Stimulated activated CD8-positive, alpha-beta memory T cell treated with anti-CD3 and anti-CD28 coated beads, Interleukin-12 subunit alpha, Interleukin-12 subunit beta, amount 100 ng/mL, for 24 hours (primary cell): ENCODE results near the gene UBA1.
"Not testable (repeated sequence)": the region's sequence is repeated elsewhere in the genome, so short reads cannot be mapped to it uniquely, and the experiment has no call there.

Source experiments
- DNase-seq: peaks from one replicate; pipeline ENCODE4 v3.0.0-alpha.2; 2020; ENCODE audit errors: extremely low read depth

Gene UBA1

GRCh38 chrX:47229427-47229826 is 35.8 kb downstream of the UBA1 start:
- DNase-seq: no peak

GRCh38 chrX:47230136-47230868 is 36.7 kb downstream of the UBA1 start:
- no peak for DNase-seq

- no peak for DNase-seq
Observed at GRCh38 chrX:47231167-47231566, 37.5 kb downstream of the UBA1 start.

- no peak for DNase-seq
Observed at GRCh38 chrX:47232197-47232802, 38.7 kb downstream of the UBA1 start.

GRCh38 chrX:47232803-47233332 is 39.2 kb downstream of the UBA1 start, which contains the start of gene USP11:
Gene USP11 (plus strand): TSS chrX:47233009. CDS start chrX:47233044, 35 bp downstream.
- no peak for DNase-seq

GRCh38 chrX:47233333-47234113 is 39.9 kb downstream of the UBA1 start:
- DNase-seq: peak; percentile 82

- no peak for DNase-seq
Observed at GRCh38 chrX:47234583-47234982, 41.0 kb downstream of the UBA1 start.

GRCh38 chrX:47235691-47236103 is 42.1 kb downstream of the UBA1 start:
- DNase-seq: no peak

GRCh38 chrX:47239199-47239598 is 45.6 kb downstream of the UBA1 start:
- no peak for DNase-seq

GRCh38 chrX:47239898-47240545 is 46.4 kb downstream of the UBA1 start:
- DNase-seq: no peak

GRCh38 chrX:47240619-47241018 is 47.0 kb downstream of the UBA1 start:
- DNase-seq: no peak

GRCh38 chrX:47241201-47242011 is 47.8 kb downstream of the UBA1 start:
- no peak for DNase-seq

- DNase-seq: no peak
Observed at GRCh38 chrX:47242321-47242720, 48.7 kb downstream of the UBA1 start.

GRCh38 chrX:47243351-47243750 is 49.7 kb downstream of the UBA1 start:
- no peak for DNase-seq

GRCh38 chrX:47244676-47245075 is 51.0 kb downstream of the UBA1 start:
- DNase-seq: no peak

GRCh38 chrX:47245156-47245555 is 51.5 kb downstream of the UBA1 start:
- no peak for DNase-seq

- no peak for DNase-seq
Observed at GRCh38 chrX:47247206-47247998, 53.8 kb downstream of the UBA1 start.

- DNase-seq: no peak
Observed at GRCh38 chrX:47247999-47248320, 54.3 kb downstream of the UBA1 start.

GRCh38 chrX:47248576-47248975 is 54.9 kb downstream of the UBA1 start:
- DNase-seq: no peak

- DNase-seq: no peak
Observed at GRCh38 chrX:47250017-47250347, 56.4 kb downstream of the UBA1 start.

- not testable (repeated sequence) for DNase-seq
Observed at GRCh38 chrX:47257620-47258019, 64.0 kb downstream of the UBA1 start.
